ENCODE measurements around the gene TMEM18.
"Not testable (repeated sequence)": the region's sequence is repeated elsewhere in the genome, so short reads cannot be mapped to it uniquely, and the experiment has no call there.

The TMEM18 gene

GRCh38 chr2:693606-694005, 16.4 kb upstream of the TMEM18 start:
- no peak for DNase-seq (ENCODE audit: low spot score)

GRCh38 chr2:692767-693166, 15.6 kb upstream of the TMEM18 start:
- no peak for DNase-seq (ENCODE audit: low spot score)

- DNase-seq (ENCODE audit: low spot score), result no peak
Observed at GRCh38 chr2:691821-692761, 14.9 kb upstream of the TMEM18 start.

GRCh38 chr2:690799-691198, 13.6 kb upstream of the TMEM18 start:
- DNase-seq (ENCODE audit: low spot score), result no peak

- DNase-seq (ENCODE audit: low spot score), result no peak
Observed at GRCh38 chr2:689877-690510, 12.8 kb upstream of the TMEM18 start.

- no peak for DNase-seq (ENCODE audit: low spot score)
Observed at GRCh38 chr2:689237-689636, 12.0 kb upstream of the TMEM18 start.

GRCh38 chr2:688504-689076, 11.4 kb upstream of the TMEM18 start:
- DNase-seq (ENCODE audit: low spot score), result no peak

- DNase-seq (ENCODE audit: low spot score), result no peak
Observed at GRCh38 chr2:685421-685820, 8.2 kb upstream of the TMEM18 start.

GRCh38 chr2:684913-685312, 7.7 kb upstream of the TMEM18 start:
- DNase-seq (ENCODE audit: low spot score), result not testable (repeated sequence)

GRCh38 chr2:682226-682625, 5.0 kb upstream of the TMEM18 start:
- no peak for DNase-seq (ENCODE audit: low spot score)

- DNase-seq (ENCODE audit: low spot score), result no peak
Observed at GRCh38 chr2:681312-681711, 4.1 kb upstream of the TMEM18 start.

- no peak for DNase-seq (ENCODE audit: low spot score)
Observed at GRCh38 chr2:680496-680895, 3.3 kb upstream of the TMEM18 start.

GRCh38 chr2:678964-679363, 1.8 kb upstream of the TMEM18 start:
- DNase-seq (ENCODE audit: low spot score), result no peak

- DNase-seq (ENCODE audit: low spot score), result no peak
Observed at GRCh38 chr2:677959-678550, 849 bp upstream of the TMEM18 start.

GRCh38 chr2:676647-677055, 555 bp downstream of the TMEM18 start:
- DNase-seq (ENCODE audit: low spot score), result peak; percentile 97

- peak; percentile 53 for DNase-seq (ENCODE audit: low spot score)
Observed at GRCh38 chr2:675982-676646, 1.1 kb downstream of the TMEM18 start.

GRCh38 chr2:675460-675859, 1.7 kb downstream of the TMEM18 start:
- no peak for DNase-seq (ENCODE audit: low spot score)

GRCh38 chr2:675051-675450, 2.2 kb downstream of the TMEM18 start:
- no peak for DNase-seq (ENCODE audit: low spot score)

GRCh38 chr2:674321-674985, 2.8 kb downstream of the TMEM18 start:
- DNase-seq (ENCODE audit: low spot score), result no peak

- DNase-seq (ENCODE audit: low spot score), result no peak
Observed at GRCh38 chr2:673615-674320, 3.4 kb downstream of the TMEM18 start.

GRCh38 chr2:673016-673415, 4.2 kb downstream of the TMEM18 start:
- DNase-seq (ENCODE audit: low spot score), result no peak

All from hematopoietic multipotent progenitor cell treated with erythropoietin and hydrocortisone succinate and interleukin-3 and kit ligand, for 17 days (in vitro differentiated cells).